Measurements from ENCODE around the gene PYCR2. TPM values are rescaled to one million over a fixed set of nuclear protein-coding genes. Genes with fewer than 3 reads are reported as not detected.

The PYCR2 gene
- total RNA-seq, 1 experiment from 2014 or later: 104 TPM

- no peak overlapping the region for H2BK12ac ChIP-seq (ENCODE audit: insufficient read length, low read depth, low read length)
- no peaks in the 10 kb centered on the region for H3K79me2 ChIP-seq (ENCODE audit: insufficient read depth, low read length)
- peaks cover 13% of the 10 kb centered on the region; the same call in 1 of the 2 replicates for H3K4me1 ChIP-seq (ENCODE audit: insufficient read depth, low read length)
- peak; percentile 88 for DNase-seq
- H3K23ac ChIP-seq (ENCODE audit: insufficient read length, low read depth, low read length): no peak overlapping the region
- no peak overlapping the region for H3T11ph ChIP-seq (ENCODE audit: low read length)
- H3K56ac ChIP-seq (ENCODE audit: insufficient read length, low read depth, low read length): no peak overlapping the region
- Mint-ChIP-seq H3K4me3 (peak overlapping the region in 1 of 2 experiments; percentile 53; a peak in 2 of 5 replicates), H3K4me1 (peaks cover 38 to 42% of the 10 kb centered on the region in 2 experiments), H3K9me3 (no peaks in the 10 kb centered on the region), H3K27me3 (ENCODE audit: low read depth) (peaks cover 13% of the 10 kb centered on the region), H3K36me3 (ENCODE audit: insufficient read depth in 1 of 3, low read depth in 3 of 3) (no peaks in the 10 kb centered on the region; a peak in 1 of 7 replicates), H3K27ac (no peak overlapping the region; a peak in 3 of 7 replicates)
- H3K79me1 ChIP-seq (ENCODE audit: insufficient read depth, low read depth, low read length, poor library complexity, severe bottlenecking): no peaks in the 10 kb centered on the region
- no peak overlapping the region for H2AFZ ChIP-seq (ENCODE audit: low read length)
- no peak overlapping the region for H2BK15ac ChIP-seq (ENCODE audit: low read depth, low read length)
- no CpG with 5 or more reads among the region's 9 CpGs for WGBS (ENCODE audit: extremely low coverage, insufficient read length, low lambda C conversion rate)
- H3K27me3 ChIP-seq (ENCODE audit: insufficient read depth, low read length): no peaks in the 10 kb centered on the region; the same call in 1 of the 2 replicates
- H4K8ac ChIP-seq (replicated peaks; ENCODE audit: insufficient read length, low read depth, low read length): no peak overlapping the region
- H2AK5ac ChIP-seq (ENCODE audit: insufficient read length, low read length): no peak overlapping the region
- no peaks in the 10 kb centered on the region for H4K20me1 ChIP-seq (ENCODE audit: control insufficient read depth, insufficient read depth, insufficient read length)
- H3K14ac ChIP-seq (ENCODE audit: insufficient read depth, low read length): no peak overlapping the region
- no peak overlapping the region for H2BK20ac ChIP-seq (ENCODE audit: low read depth, low read length, poor library complexity, severe bottlenecking)
- H3K4ac ChIP-seq (ENCODE audit: low read depth, low read length): no peak overlapping the region
- no peaks in the 10 kb centered on the region for H3K23me2 ChIP-seq (ENCODE audit: insufficient read length, low read depth, low read length, poor library complexity, severe bottlenecking)
- H3K18ac ChIP-seq (ENCODE audit: insufficient read length, low read depth, low read length): no peak overlapping the region
- no peak overlapping the region for H4K5ac ChIP-seq (ENCODE audit: insufficient read length, low read depth, low read length)
- H3K9ac ChIP-seq (ENCODE audit: extremely low read depth, insufficient read length, low read length): no peak overlapping the region
- H3K4me2 ChIP-seq (ENCODE audit: insufficient read depth, insufficient read length, low read length): peak overlapping the region; percentile 28
- no peak overlapping the region for H4K91ac ChIP-seq (ENCODE audit: insufficient read length, low read depth, low read length)
- H3K9me3 ChIP-seq (ENCODE audit: control insufficient read depth, low read depth, low read length): no peaks in the 10 kb centered on the region
- H2BK5ac ChIP-seq (ENCODE audit: insufficient read length, low read length): no peak overlapping the region
- TF ChIP-seq, protein P1, sequence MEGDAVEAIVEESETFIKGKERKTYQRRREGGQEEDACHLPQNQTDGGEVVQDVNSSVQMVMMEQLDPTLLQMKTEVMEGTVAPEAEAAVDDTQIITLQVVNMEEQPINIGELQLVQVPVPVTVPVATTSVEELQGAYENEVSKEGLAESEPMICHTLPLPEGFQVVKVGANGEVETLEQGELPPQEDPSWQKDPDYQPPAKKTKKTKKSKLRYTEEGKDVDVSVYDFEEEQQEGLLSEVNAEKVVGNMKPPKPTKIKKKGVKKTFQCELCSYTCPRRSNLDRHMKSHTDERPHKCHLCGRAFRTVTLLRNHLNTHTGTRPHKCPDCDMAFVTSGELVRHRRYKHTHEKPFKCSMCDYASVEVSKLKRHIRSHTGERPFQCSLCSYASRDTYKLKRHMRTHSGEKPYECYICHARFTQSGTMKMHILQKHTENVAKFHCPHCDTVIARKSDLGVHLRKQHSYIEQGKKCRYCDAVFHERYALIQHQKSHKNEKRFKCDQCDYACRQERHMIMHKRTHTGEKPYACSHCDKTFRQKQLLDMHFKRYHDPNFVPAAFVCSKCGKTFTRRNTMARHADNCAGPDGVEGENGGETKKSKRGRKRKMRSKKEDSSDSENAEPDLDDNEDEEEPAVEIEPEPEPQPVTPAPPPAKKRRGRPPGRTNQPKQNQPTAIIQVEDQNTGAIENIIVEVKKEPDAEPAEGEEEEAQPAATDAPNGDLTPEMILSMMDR (conservative IDR thresholded peaks at IDR 0.05): no peak
- H2BK120ac ChIP-seq (ENCODE audit: low read depth, low read length, poor library complexity, severe bottlenecking): no peak overlapping the region
- H3K27ac ChIP-seq (ENCODE audit: insufficient read length, low read depth, low read length): no peak overlapping the region
Observed at GRCh38 chr1:225950905-225951497, 27.0 kb upstream of the PYCR2 start.
